HEK293 (cell line): ENCODE measurements around the gene RNF123.

Source experiments
- CTCF ChIA-PET: fragments of 350-600 bp; formaldehyde crosslinking; extraction: SDS; loops from one replicate; lab custom pipeline; 2021; ENCODE audit warnings: antibody characterized with exemption; lab: Yijun Ruan, JAX
- POLR2A ChIA-PET: fragments of 300-600 bp; formaldehyde crosslinking; extraction: SDS; loops from one replicate; lab custom pipeline; 2020; ENCODE audit warnings: antibody characterized with exemption, inconsistent platforms; lab: Yijun Ruan, JAX
- H3K27ac ChIP-seq: fragments of 200-500 bp; sonication (Bioruptor generic); 2 replicates; pipeline ENCODE4 v1.5.1; 2014; ENCODE audit warnings: low read depth, low read length, control low read depth, inconsistent platforms; ENCODE audit errors: extremely low read depth
- H3K36me3 ChIP-seq, 2 experiments: fragments of 200-500 bp in 1 of 2; sonication (Bioruptor generic) in 1 of 2; 1 replicate in 1 of 2; 2 replicates in 1 of 2; pipeline ENCODE4 v1.5.1; 2014 to 2017; ENCODE audit warnings: inconsistent platforms in 2 of 2, low read length in 2 of 2; ENCODE audit not compliant: control insufficient read depth in 2 of 2, insufficient read depth in 1 of 2
- H3K4me1 ChIP-seq: fragments of 200-500 bp; sonication (Bioruptor generic); 2 replicates; pipeline ENCODE4 v1.5.1; 2014; ENCODE audit warnings: mild to moderate bottlenecking, low read length, inconsistent platforms; ENCODE audit not compliant: control insufficient read depth, insufficient read depth
- H3K4me3 ChIP-seq: 2 replicates; pipeline ENCODE4 v1.5.1; 2011; ENCODE audit warnings: low read depth, mild to moderate bottlenecking, control low read depth, low read length, moderate library complexity
- H3K9me3 ChIP-seq: fragments of 200-500 bp; sonication (Bioruptor generic); 2 replicates; pipeline ENCODE4 v1.5.1; 2014; ENCODE audit warnings: low read depth, low read length, inconsistent platforms; ENCODE audit not compliant: control insufficient read depth, insufficient read depth
- BCL11A ChIP-seq: fragments of 450-650 bp; formaldehyde crosslinking; IDR thresholded peaks from 2 replicates; pipeline ENCODE4 v1.5.1; 2016; ENCODE audit warnings: low read depth, missing biosample characterization, missing genetic modification characterization
- EGR2 ChIP-seq: fragments of 450-650 bp; formaldehyde crosslinking; IDR thresholded peaks from 2 replicates; pipeline ENCODE4 v1.5.1; 2016; ENCODE audit warnings: low read depth, missing biosample characterization, missing genetic modification characterization
- FEZF1 ChIP-seq: fragments of 450-650 bp; formaldehyde crosslinking; IDR thresholded peaks from 2 replicates; pipeline ENCODE4 v1.5.1; 2016; ENCODE audit warnings: missing biosample characterization, missing genetic modification characterization
- HOXD13 ChIP-seq: sonication (generic); formaldehyde crosslinking; IDR thresholded peaks from 2 replicates; pipeline ENCODE4 v1.8.0; 2022; ENCODE audit warnings: missing genetic modification reagents, borderline replicate concordance
- MZF1 ChIP-seq: fragments of 450-650 bp; formaldehyde crosslinking; IDR thresholded peaks from 2 replicates; pipeline ENCODE4 v1.5.1; 2017; ENCODE audit warnings: missing biosample characterization, missing genetic modification characterization, borderline replicate concordance
- OSR2 ChIP-seq: fragments of 450-650 bp; formaldehyde crosslinking; IDR thresholded peaks from 2 replicates; pipeline ENCODE4 v1.5.1; 2016; ENCODE audit warnings: missing biosample characterization, missing genetic modification characterization
- SCRT1 ChIP-seq: fragments of 450-650 bp; formaldehyde crosslinking; IDR thresholded peaks from 2 replicates; pipeline ENCODE4 v1.5.1; 2016; ENCODE audit warnings: missing biosample characterization, missing genetic modification characterization, borderline replicate concordance
- SETDB1 ChIP-seq: IDR thresholded peaks from one replicate; pipeline ENCODE4 v1.6.1; 2017; ENCODE audit warnings: mild to moderate bottlenecking, low read length, moderate library complexity, mixed read lengths; ENCODE audit not compliant: insufficient read length
- YY1 ChIP-seq: fragments of 450-650 bp; formaldehyde crosslinking; IDR thresholded peaks from 2 replicates; pipeline ENCODE4 v1.5.1; 2018; ENCODE audit warnings: missing biosample characterization, missing genetic modification characterization
- ZBTB10 ChIP-seq: fragments of 450-650 bp; formaldehyde crosslinking; IDR thresholded peaks from 2 replicates; pipeline ENCODE4 v1.5.1; 2016; ENCODE audit warnings: missing biosample characterization, missing genetic modification characterization
- ZBTB8A ChIP-seq: fragments of 450-650 bp; formaldehyde crosslinking; IDR thresholded peaks from 2 replicates; pipeline ENCODE4 v1.5.1; 2016; ENCODE audit warnings: missing biosample characterization, missing genetic modification characterization
- ZEB2 ChIP-seq: fragments of 450-650 bp; formaldehyde crosslinking; IDR thresholded peaks from 2 replicates; pipeline ENCODE4 v1.5.1; 2016; ENCODE audit warnings: missing biosample characterization, missing genetic modification characterization
- ZFHX2 ChIP-seq: fragments of 450-650 bp; formaldehyde crosslinking; conservative IDR thresholded peaks from 2 replicates; pipeline ENCODE4 v1.5.1; 2016; ENCODE audit warnings: missing biosample characterization, missing genetic modification characterization
- ZFP41 ChIP-seq: fragments of 450-650 bp; formaldehyde crosslinking; IDR thresholded peaks from 2 replicates; pipeline ENCODE4 v1.5.1; 2016; ENCODE audit warnings: missing biosample characterization, missing genetic modification characterization, borderline replicate concordance
- ZNF121 ChIP-seq: fragments of 450-650 bp; formaldehyde crosslinking; IDR thresholded peaks from 2 replicates; pipeline ENCODE4 v1.5.1; 2016; ENCODE audit warnings: missing biosample characterization, missing genetic modification characterization
- ZNF146 ChIP-seq: fragments of 450-650 bp; formaldehyde crosslinking; IDR thresholded peaks from 2 replicates; pipeline ENCODE4 v1.5.1; 2016; ENCODE audit warnings: missing biosample characterization, missing genetic modification characterization
- ZNF16 ChIP-seq: fragments of 450-650 bp; formaldehyde crosslinking; IDR thresholded peaks from 2 replicates; pipeline ENCODE4 v1.5.1; 2016; ENCODE audit warnings: low read depth, missing biosample characterization, missing genetic modification characterization
- ZNF214 ChIP-seq: fragments of 450-650 bp; formaldehyde crosslinking; IDR thresholded peaks from 2 replicates; pipeline ENCODE4 v1.5.1; 2017; ENCODE audit warnings: missing biosample characterization, mild to moderate bottlenecking, missing genetic modification characterization, borderline replicate concordance
- ZNF292 ChIP-seq: fragments of 450-650 bp; formaldehyde crosslinking; IDR thresholded peaks from 2 replicates; pipeline ENCODE4 v1.5.1; 2016; ENCODE audit warnings: low read depth, missing biosample characterization, missing genetic modification characterization, borderline replicate concordance
- ZNF341 ChIP-seq: fragments of 450-650 bp; formaldehyde crosslinking; IDR thresholded peaks from 2 replicates; pipeline ENCODE4; 2016; ENCODE audit warnings: low read depth, missing biosample characterization, missing genetic modification characterization
- ZNF354C ChIP-seq: fragments of 450-650 bp; formaldehyde crosslinking; IDR thresholded peaks from 2 replicates; pipeline ENCODE4 v1.5.1; 2016; ENCODE audit warnings: missing biosample characterization, missing genetic modification characterization, low read depth, borderline replicate concordance
- ZNF416 ChIP-seq: fragments of 450-650 bp; formaldehyde crosslinking; IDR thresholded peaks from 2 replicates; pipeline ENCODE4 v1.5.1; 2016; ENCODE audit warnings: missing biosample characterization, missing genetic modification characterization
- ZNF571 ChIP-seq: fragments of 450-650 bp; formaldehyde crosslinking; IDR thresholded peaks from 2 replicates; pipeline ENCODE4 v1.5.0; 2017; ENCODE audit warnings: missing biosample characterization, missing genetic modification characterization
- ZNF580 ChIP-seq: fragments of 450-650 bp; formaldehyde crosslinking; IDR thresholded peaks from 2 replicates; pipeline ENCODE4 v1.5.1; 2016; ENCODE audit warnings: missing biosample characterization, missing genetic modification characterization
- ZNF626 ChIP-seq: fragments of 450-650 bp; sonication (Bioruptor Pico); formaldehyde crosslinking; IDR thresholded peaks from 2 replicates; pipeline ENCODE4 v1.5.1; 2018; ENCODE audit warnings: missing biosample characterization, missing genetic modification characterization, inconsistent platforms
- ZNF658 ChIP-seq: fragments of 450-650 bp; formaldehyde crosslinking; IDR thresholded peaks from 2 replicates; pipeline ENCODE4; 2016; ENCODE audit warnings: missing biosample characterization, missing genetic modification characterization
- ZNF701 ChIP-seq: fragments of 450-650 bp; formaldehyde crosslinking; IDR thresholded peaks from 2 replicates; pipeline ENCODE4 v1.5.1; 2016; ENCODE audit warnings: missing biosample characterization, missing genetic modification characterization

RNF123 gene

GRCh38 chr3:49717211-49717958, 28.0 kb downstream of the RNF123 start:
- no peaks in the 10 kb centered on the region for H3K4me1 ChIP-seq
- no peak overlapping the region for H3K27ac ChIP-seq
- H3K36me3 ChIP-seq: peaks cover 0 to 86% of the 10 kb centered on the region in 2 experiments; a peak in 1 of 3 replicates
- ChIA-PET CTCF (interaction anchor here (0.6 kb wide), 1 partner anchor 101 kb away, joined by 3 read pairs; no protein-coding TSS in a partner anchor), POLR2A (interaction anchor here (0.6 kb wide), 1 partner anchor 547 kb away, joined by 6 read pairs; no protein-coding TSS in a partner anchor)
- no peak overlapping the region for H3K4me3 ChIP-seq
- TF ChIP-seq SCRT1 (tag by site-specific recombination) (no peak), ZNF214 (tag by site-specific recombination) (no peak), EGR2 (peak; percentile 71; the same call in 1 of the 2 replicates), YY1 (tag by site-specific recombination) (no peak), BCL11A (tag by site-specific recombination) (no peak), ZNF292 (tag by site-specific recombination) (no peak), ZFHX2 (tag by site-specific recombination) (peak; percentile 63)
- TF ChIP-seq, all 188 proteins: peak for 2
- no peaks in the 10 kb centered on the region for H3K9me3 ChIP-seq

- Histone ChIP-seq H3K36me3 (peaks cover 0 to 86% of the 10 kb centered on the region in 2 experiments; a peak in 1 of 3 replicates), H3K4me1 (no peaks in the 10 kb centered on the region), H3K9me3 (no peaks in the 10 kb centered on the region), H3K4me3 (no peak overlapping the region), H3K27ac (no peak overlapping the region)
- TF ChIP-seq ZFP41 (tag by site-specific recombination) (no peak), ZBTB8A (tag by site-specific recombination) (no peak), HOXD13 (CRISPR knock-in tag) (no peak), ZNF580 (no peak), ZNF16 (no peak), ZNF121 (tag by site-specific recombination) (no peak), ZNF354C (tag by site-specific recombination) (no peak), SCRT1 (tag by site-specific recombination) (no peak), ZNF341 (tag by site-specific recombination) (no peak), ZNF571 (tag by site-specific recombination) (no peak), EGR2 (no peak), SETDB1 (no peak), ZNF626 (no peak)
- ChIA-PET POLR2A (interaction anchor here (0.6 kb wide), 1 partner anchor 547 kb away, joined by 6 read pairs; no protein-coding TSS in a partner anchor), CTCF (interaction anchor here (0.5 kb wide), 1 partner anchor 40 kb away, joined by 3 read pairs; no protein-coding TSS in a partner anchor)
Observed at GRCh38 chr3:49717959-49718857, 28.9 kb downstream of the RNF123 start.

- Histone ChIP-seq H3K4me1 (no peaks in the 10 kb centered on the region), H3K27ac (no peak overlapping the region), H3K4me3 (no peak overlapping the region), H3K9me3 (no peaks in the 10 kb centered on the region), H3K36me3 (peaks cover 0 to 82% of the 10 kb centered on the region in 2 experiments; a peak in 1 of 3 replicates)
- CTCF ChIA-PET: interaction anchor here (0.6 to 0.7 kb wide), 2 partner anchors 15 to 121 kb away, joined by 4 to 7 read pairs; no protein-coding TSS in a partner anchor
- POLR2A ChIA-PET: interaction anchor here (1.0 to 1.4 kb wide), 2 partner anchors 7 to 22 kb away, joined by 3 to 5 read pairs; no protein-coding TSS in a partner anchor
- TF ChIP-seq ZFP41 (tag by site-specific recombination) (no peak), OSR2 (tag by site-specific recombination) (no peak), ZNF416 (tag by site-specific recombination) (no peak), ZBTB10 (no peak), ZEB2 (tag by site-specific recombination) (no peak), ZNF146 (no peak), FEZF1 (tag by site-specific recombination) (no peak), ZNF701 (tag by site-specific recombination) (no peak), MZF1 (tag by site-specific recombination) (no peak), ZNF658 (tag by site-specific recombination) (no peak)
Observed at GRCh38 chr3:49718858-49719213, 29.5 kb downstream of the RNF123 start.
